ENCODE data around the gene CASK. TPM values are rescaled to one million over a fixed set of nuclear protein-coding genes. Genes with fewer than 3 reads are reported as not detected.

CASK gene
- polyA plus RNA-seq, 1 donor from 2014 or later: 58.3 TPM

- H3K9ac ChIP-seq (ENCODE audit: low read length): no peak overlapping the region
These were observed 28.7 kb upstream of the CASK start for GRCh38 chrX:41952102-41952501.

GRCh38 chrX:41946989-41947612 lies 23.7 kb upstream of the CASK start:
- Histone ChIP-seq H3K27me3 (ENCODE audit: insufficient read depth, low read depth, low read length) (no peaks in the 10 kb centered on the region), H4K20me1 (ENCODE audit: insufficient read depth) (no peaks in the 10 kb centered on the region), H3F3A (ENCODE audit: insufficient read depth, low read length, poor library complexity, severe bottlenecking) (no peaks in the 10 kb centered on the region), H3K36me3 (ENCODE audit: insufficient read depth, low read length) (no peaks in the 10 kb centered on the region), H2AFZ (ENCODE audit: low read depth, low read length) (no peak overlapping the region), H3K9ac (ENCODE audit: low read length) (no peak overlapping the region), H3K4me3 (ENCODE audit: low read length) (no peak overlapping the region), H3K9me3 (ENCODE audit: low read length) (no peaks in the 10 kb centered on the region), H3K79me2 (replicated peaks; ENCODE audit: insufficient read depth, low read length) (no peaks in the 10 kb centered on the region), H3K4me2 (ENCODE audit: low read length) (no peak overlapping the region), H3K27ac (ENCODE audit: low read length) (no peak overlapping the region), H3K9me2 (ENCODE audit: insufficient read depth, low read length) (no peaks in the 10 kb centered on the region)
- TF ChIP-seq EZH2 (IDR thresholded peaks at IDR 0.05; ENCODE audit: borderline replicate concordance, insufficient read depth, low read length, poor library complexity, severe bottlenecking) (no peak), POLR2AphosphoS5 (IDR thresholded peaks at IDR 0.05) (no peak), REST (IDR thresholded peaks at IDR 0.05; ENCODE audit: borderline replicate concordance) (no peak), EP300 (conservative IDR thresholded peaks at IDR 0.05; ENCODE audit: poor library complexity, severe bottlenecking) (no peak), CTCF (IDR thresholded peaks at IDR 0.05; ENCODE audit: poor library complexity, severe bottlenecking) (no peak)

More at GRCh38 chrX:41952102-41952501, 28.7 kb upstream of the CASK start:
- Histone ChIP-seq H3K9me2 (ENCODE audit: insufficient read depth, low read length) (no peaks in the 10 kb centered on the region), H3F3A (ENCODE audit: insufficient read depth, low read length, poor library complexity, severe bottlenecking) (no peaks in the 10 kb centered on the region), H3K9me3 (ENCODE audit: low read length) (no peaks in the 10 kb centered on the region), H3K27me3 (ENCODE audit: insufficient read depth, low read depth, low read length) (no peaks in the 10 kb centered on the region), H3K4me3 (ENCODE audit: low read length) (no peak overlapping the region), H3K27ac (ENCODE audit: low read length) (no peak overlapping the region), H2AFZ (ENCODE audit: low read depth, low read length) (no peak overlapping the region), H4K20me1 (ENCODE audit: insufficient read depth) (no peaks in the 10 kb centered on the region), H3K4me2 (ENCODE audit: low read length) (no peak overlapping the region), H3K79me2 (replicated peaks; ENCODE audit: insufficient read depth, low read length) (no peaks in the 10 kb centered on the region), H3K36me3 (ENCODE audit: insufficient read depth, low read length) (no peaks in the 10 kb centered on the region)
- TF ChIP-seq TAF1 (IDR thresholded peaks at IDR 0.05; ENCODE audit: low read depth) (no peak), EP300 (conservative IDR thresholded peaks at IDR 0.05; ENCODE audit: poor library complexity, severe bottlenecking) (no peak), RAD21 (conservative IDR thresholded peaks at IDR 0.05) (no peak), SMC3 (conservative IDR thresholded peaks at IDR 0.05; ENCODE audit: poor library complexity) (no peak), CTCF (IDR thresholded peaks at IDR 0.05; ENCODE audit: poor library complexity, severe bottlenecking) (no peak), EZH2 (IDR thresholded peaks at IDR 0.05; ENCODE audit: borderline replicate concordance, insufficient read depth, low read length, poor library complexity, severe bottlenecking) (no peak), POLR2AphosphoS5 (IDR thresholded peaks at IDR 0.05) (no peak), REST (IDR thresholded peaks at IDR 0.05; ENCODE audit: borderline replicate concordance) (no peak), MXI1 (conservative IDR thresholded peaks at IDR 0.05; ENCODE audit: poor library complexity, severe bottlenecking) (no peak)
